ENCODE results near the gene CCDC73. TPM values are rescaled to one million over a fixed set of nuclear protein-coding genes. Genes with fewer than 3 reads are reported as not detected.

CCDC73 gene
- total RNA-seq, 4 donors from 2014 or later, result 0.15 to 0.27 TPM; not detected in 2

- 93 to 94% methylated on average over 2 of the region's 2 CpGs for WGBS, 2 donors
These were observed 42.5 kb upstream of the CCDC73 start for GRCh38 chr11:32836946-32837345.

GRCh38 chr11:32833921-32834320, 39.5 kb upstream of the CCDC73 start:
- H3K9me3 ChIP-seq, result no peaks in the 10 kb centered on the region
- TF ChIP-seq POLR2A (IDR thresholded peaks at IDR 0.05), result no peak
- no peak for TF ChIP-seq CTCF (IDR thresholded peaks at IDR 0.05)
- intact Hi-C loops (cut with DNase I), result no loop called here
- no peak overlapping the region for H3K27ac ChIP-seq
- no peaks in the 10 kb centered on the region for H3K4me1 ChIP-seq
- no peaks in the 10 kb centered on the region for H3K36me3 ChIP-seq
- H3K4me3 ChIP-seq (replicated peaks in 1 of 3), result no peak overlapping the region
- WGBS, 2 donors, result 68 to 82% methylated on average over 1 of the region's 1 CpG
- no peak for DNase-seq
- H3K27me3 ChIP-seq, result no peaks in the 10 kb centered on the region

More at GRCh38 chr11:32836946-32837345, 42.5 kb upstream of the CCDC73 start:
- H3K4me3 ChIP-seq (replicated peaks in 1 of 3), result no peak overlapping the region
- DNase-seq, result no peak
- peaks cover 0 to 6% of the 10 kb centered on the region in 2 donors for H3K36me3 ChIP-seq
- intact Hi-C loops (cut with DNase I), result loop anchor here (2.0 kb wide), 1 partner anchor 50 kb away; no protein-coding TSS in a partner anchor
- no peak overlapping the region for H3K27ac ChIP-seq
- no peaks in the 10 kb centered on the region for H3K9me3 ChIP-seq
- no peak for TF ChIP-seq CTCF (IDR thresholded peaks at IDR 0.05)
- no peak for TF ChIP-seq POLR2A (IDR thresholded peaks at IDR 0.05)
- H3K27me3 ChIP-seq, result no peaks in the 10 kb centered on the region
- no peaks in the 10 kb centered on the region for H3K4me1 ChIP-seq

GRCh38 chr11:32831221-32831620, 36.8 kb upstream of the CCDC73 start:
- Histone ChIP-seq H3K27me3 (no peaks in the 10 kb centered on the region), H3K4me1 (no peaks in the 10 kb centered on the region), H3K36me3 (no peaks in the 10 kb centered on the region), H3K27ac (no peak overlapping the region), H3K4me3 (replicated peaks in 1 of 3) (no peak overlapping the region), H3K9me3 (no peaks in the 10 kb centered on the region)
- TF ChIP-seq CTCF (IDR thresholded peaks at IDR 0.05) (no peak), POLR2A (IDR thresholded peaks at IDR 0.05) (no peak)
- 87 to 96% methylated on average over 3 of the region's 3 CpGs for WGBS, 2 donors
- intact Hi-C loops (cut with DNase I), result no loop called here
- no peak for DNase-seq

GRCh38 chr11:32830796-32831195, 36.3 kb upstream of the CCDC73 start:
- Histone ChIP-seq H3K27me3 (no peaks in the 10 kb centered on the region), H3K4me3 (replicated peaks in 1 of 3) (no peak overlapping the region), H3K27ac (no peak overlapping the region), H3K36me3 (no peaks in the 10 kb centered on the region), H3K9me3 (no peaks in the 10 kb centered on the region), H3K4me1 (no peaks in the 10 kb centered on the region)
- DNase-seq, result no peak
- intact Hi-C loops (cut with DNase I), result no loop called here
- WGBS, 2 donors, result 88 to 90% methylated on average over 9 of the region's 9 CpGs
- TF ChIP-seq POLR2A (IDR thresholded peaks at IDR 0.05) (no peak), CTCF (IDR thresholded peaks at IDR 0.05) (no peak)

GRCh38 chr11:32830413-32830738, 35.9 kb upstream of the CCDC73 start:
- no peaks in the 10 kb centered on the region for H3K36me3 ChIP-seq
- H3K9me3 ChIP-seq, result no peaks in the 10 kb centered on the region
- peak; percentile 26 to 42 for DNase-seq
- WGBS, 2 donors, result 29 to 40% methylated on average over 6 of the region's 6 CpGs
- TF ChIP-seq CTCF (IDR thresholded peaks at IDR 0.05) (no peak), POLR2A (IDR thresholded peaks at IDR 0.05) (no peak)
- H3K27me3 ChIP-seq, result no peaks in the 10 kb centered on the region
- peak overlapping the region; percentile 20 to 83 (median 53) for H3K4me3 ChIP-seq (replicated peaks in 1 of 3)
- intact Hi-C loops (cut with DNase I), result no loop called here
- H3K27ac ChIP-seq, result peak overlapping the region; percentile 7 to 78 (median 77)
- H3K4me1 ChIP-seq, result no peaks in the 10 kb centered on the region

Measured in thyroid gland (tissue), 4 donors.